Measurements from ENCODE around the gene DTNB.

DTNB gene

DNA sequence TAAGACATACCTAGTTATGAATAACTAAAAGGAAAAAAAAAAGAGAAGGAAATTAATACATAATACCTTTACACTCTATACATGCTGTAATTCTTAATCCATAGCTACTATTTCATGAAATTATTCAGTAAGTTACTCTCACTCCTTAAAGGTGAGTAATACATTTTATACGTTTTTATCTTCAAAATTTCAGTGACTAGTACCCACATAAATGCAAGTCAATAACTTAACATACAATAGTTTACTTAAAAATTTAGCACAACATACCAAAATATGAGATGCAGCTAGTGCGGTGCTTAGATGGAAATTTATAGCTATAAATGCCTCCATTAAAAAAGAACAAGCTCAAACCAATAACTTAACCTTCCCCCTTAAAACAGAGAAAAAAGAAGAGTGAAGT is 36.0 kb upstream of the DTNB start:
- TF ChIP-seq TAF1 (IDR thresholded peaks at IDR 0.05; ENCODE audit: low read depth), result no peak
- TF ChIP-seq EGR1 (IDR thresholded peaks at IDR 0.05), result no peak
- no peak for TF ChIP-seq REST (IDR thresholded peaks at IDR 0.05; ENCODE audit: low read depth)
- TF ChIP-seq, protein P1, sequence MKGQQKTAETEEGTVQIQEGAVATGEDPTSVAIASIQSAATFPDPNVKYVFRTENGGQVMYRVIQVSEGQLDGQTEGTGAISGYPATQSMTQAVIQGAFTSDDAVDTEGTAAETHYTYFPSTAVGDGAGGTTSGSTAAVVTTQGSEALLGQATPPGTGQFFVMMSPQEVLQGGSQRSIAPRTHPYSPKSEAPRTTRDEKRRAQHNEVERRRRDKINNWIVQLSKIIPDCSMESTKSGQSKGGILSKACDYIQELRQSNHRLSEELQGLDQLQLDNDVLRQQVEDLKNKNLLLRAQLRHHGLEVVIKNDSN (IDR thresholded peaks at IDR 0.05), result no peak
- no peak for TF ChIP-seq RAD21 (IDR thresholded peaks at IDR 0.05; ENCODE audit: low read depth)
- TF ChIP-seq EP300 (IDR thresholded peaks at IDR 0.05; ENCODE audit: borderline replicate concordance), result no peak

DNA sequence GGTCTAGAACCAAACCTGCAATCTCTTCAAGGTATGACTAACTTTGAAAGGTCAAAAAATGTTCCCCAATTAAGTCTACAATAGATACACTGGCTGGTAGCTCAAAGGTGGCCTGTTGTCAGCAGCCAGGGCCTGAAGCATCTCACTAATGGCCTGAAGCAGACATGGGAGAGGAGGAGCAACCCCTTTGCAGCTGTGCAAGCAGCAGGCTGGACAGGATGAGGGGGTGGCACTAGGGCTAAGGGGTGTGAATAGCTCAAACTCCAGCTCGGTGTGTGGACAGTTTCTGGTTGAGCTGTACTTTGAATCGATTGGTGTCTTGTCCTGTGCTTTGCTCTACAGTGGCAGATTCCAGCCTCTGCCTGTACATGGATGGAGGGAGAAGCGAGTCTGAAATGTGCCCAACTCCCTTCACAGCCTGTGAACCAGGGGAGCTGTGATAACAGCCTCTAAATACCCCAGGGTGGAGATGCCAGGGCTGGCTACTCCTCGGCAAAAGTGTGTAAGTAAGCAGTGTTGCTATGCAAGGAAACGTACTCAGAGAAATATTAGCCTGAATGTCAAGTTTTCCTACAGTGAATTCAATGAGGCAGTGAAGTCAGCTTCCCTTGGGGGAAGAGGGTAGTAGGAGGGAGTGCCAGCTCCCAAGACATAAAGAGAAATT is 34.7 kb upstream of the DTNB start:
- TF ChIP-seq CEBPB (IDR thresholded peaks at IDR 0.05) (no peak), TAF1 (IDR thresholded peaks at IDR 0.05; ENCODE audit: low read depth) (no peak), CREB1 (IDR thresholded peaks at IDR 0.05; ENCODE audit: low read depth) (no peak), TEAD4 (IDR thresholded peaks at IDR 0.05) (no peak), EGR1 (IDR thresholded peaks at IDR 0.05) (no peak), FOXM1 (IDR thresholded peaks at IDR 0.05; ENCODE audit: borderline replicate concordance, low read depth) (no peak), RAD21 (IDR thresholded peaks at IDR 0.05; ENCODE audit: low read depth) (no peak), NFIC (IDR thresholded peaks at IDR 0.05) (no peak), TCF12 (IDR thresholded peaks at IDR 0.05; ENCODE audit: low read depth) (no peak), MAX (IDR thresholded peaks at IDR 0.05) (no peak), EP300 (IDR thresholded peaks at IDR 0.05; ENCODE audit: borderline replicate concordance) (no peak), YY1 (IDR thresholded peaks at IDR 0.05; ENCODE audit: low read depth) (no peak)
- TF ChIP-seq, protein P1 (IDR thresholded peaks at IDR 0.05), result no peak

DNA sequence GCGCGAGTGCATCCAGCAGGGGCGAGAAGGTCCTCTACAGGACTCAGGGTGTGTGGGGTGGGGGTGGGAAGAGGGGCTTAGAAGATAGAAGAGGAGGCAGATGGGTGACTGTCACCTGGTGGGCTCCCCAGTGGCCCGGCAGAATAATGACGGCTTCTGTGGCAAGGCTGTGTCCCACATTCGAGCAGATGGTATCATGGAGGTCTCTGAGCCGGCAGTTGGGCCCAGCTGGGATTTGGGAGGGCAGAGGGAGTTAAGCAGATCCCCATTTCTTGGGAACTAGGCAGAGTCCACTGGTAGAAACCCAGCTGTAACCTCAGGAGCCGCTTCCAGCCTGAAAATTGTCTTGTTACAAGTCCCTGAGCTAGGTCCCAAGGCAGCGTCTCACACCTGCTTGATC is 28.4 kb upstream of the DTNB start:
- TF ChIP-seq, protein P1 (IDR thresholded peaks at IDR 0.05), result no peak
- no peak for TF ChIP-seq NFIC (IDR thresholded peaks at IDR 0.05)
- TF ChIP-seq FOXM1 (IDR thresholded peaks at IDR 0.05; ENCODE audit: borderline replicate concordance, low read depth), result no peak
- TF ChIP-seq EP300 (IDR thresholded peaks at IDR 0.05; ENCODE audit: borderline replicate concordance), result no peak
- TF ChIP-seq CREB1 (IDR thresholded peaks at IDR 0.05; ENCODE audit: low read depth), result no peak
- no peak for TF ChIP-seq RAD21 (IDR thresholded peaks at IDR 0.05; ENCODE audit: low read depth)
- TF ChIP-seq MAX (IDR thresholded peaks at IDR 0.05), result no peak
- TF ChIP-seq ZBTB7A (IDR thresholded peaks at IDR 0.05; ENCODE audit: low read depth), result no peak
- TF ChIP-seq REST (IDR thresholded peaks at IDR 0.05; ENCODE audit: low read depth), result no peak
- no peak for TF ChIP-seq TCF12 (IDR thresholded peaks at IDR 0.05; ENCODE audit: low read depth)
- no peak for TF ChIP-seq EGR1 (IDR thresholded peaks at IDR 0.05)
- TF ChIP-seq CEBPB (IDR thresholded peaks at IDR 0.05), result no peak

DNA sequence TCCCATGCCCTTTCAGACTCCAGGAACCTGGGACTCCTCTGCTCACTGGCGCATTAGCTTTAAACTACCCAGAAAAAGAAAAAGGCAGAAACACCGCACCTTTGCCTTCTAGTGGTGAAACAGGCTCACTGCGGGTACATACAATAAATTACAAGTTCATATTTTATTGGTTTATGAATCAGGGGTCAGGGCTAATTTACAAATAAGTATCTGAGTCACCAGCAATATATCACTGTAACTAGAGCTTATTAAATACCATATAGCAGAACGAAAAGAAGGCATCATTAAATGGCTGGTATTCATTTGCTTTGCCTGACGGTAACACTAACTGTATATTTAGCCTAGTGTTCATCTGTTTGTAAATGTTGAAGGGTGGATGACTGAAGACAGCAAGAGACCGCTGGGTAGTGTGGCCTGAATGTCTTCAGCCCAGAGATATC is 26.9 kb upstream of the DTNB start:
- TF ChIP-seq YY1 (IDR thresholded peaks at IDR 0.05; ENCODE audit: low read depth), result no peak
- peak; percentile 72 for TF ChIP-seq RAD21 (IDR thresholded peaks at IDR 0.05; ENCODE audit: low read depth)

DNA sequence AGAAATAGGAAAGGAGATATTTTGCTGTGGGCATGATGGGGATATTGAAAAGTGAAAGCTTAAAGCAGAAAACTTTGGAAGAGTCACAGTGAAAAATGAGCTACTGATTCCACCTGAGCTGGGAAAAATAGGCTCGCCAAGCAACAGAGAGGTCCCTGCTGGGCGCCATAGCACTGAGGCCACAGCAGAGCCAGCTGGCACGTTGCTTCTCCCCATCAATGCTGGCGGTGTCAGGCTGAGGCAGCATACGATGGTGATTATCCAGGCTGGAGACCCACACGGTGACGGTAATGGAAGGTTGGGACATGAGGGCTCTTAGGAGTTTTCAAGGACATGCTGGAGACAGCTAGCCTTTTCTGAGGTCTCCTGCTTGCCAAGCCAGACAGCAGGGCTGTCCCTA is 25.8 kb upstream of the DTNB start:
- TF ChIP-seq EGR1 (IDR thresholded peaks at IDR 0.05) (no peak), TAF1 (IDR thresholded peaks at IDR 0.05; ENCODE audit: low read depth) (no peak), FOXM1 (IDR thresholded peaks at IDR 0.05; ENCODE audit: borderline replicate concordance, low read depth) (no peak), EP300 (IDR thresholded peaks at IDR 0.05; ENCODE audit: borderline replicate concordance) (no peak), NFIC (IDR thresholded peaks at IDR 0.05) (no peak), CEBPB (IDR thresholded peaks at IDR 0.05) (no peak), TEAD4 (IDR thresholded peaks at IDR 0.05) (no peak), YY1 (IDR thresholded peaks at IDR 0.05; ENCODE audit: low read depth) (no peak), TCF12 (IDR thresholded peaks at IDR 0.05; ENCODE audit: low read depth) (no peak)

GRCh38 chr2:25698752-25699151 is 25.4 kb upstream of the DTNB start:
- TF ChIP-seq CEBPB (IDR thresholded peaks at IDR 0.05), result no peak
- TF ChIP-seq RAD21 (IDR thresholded peaks at IDR 0.05; ENCODE audit: low read depth), result no peak
- TF ChIP-seq YY1 (IDR thresholded peaks at IDR 0.05; ENCODE audit: low read depth), result no peak
- no peak for TF ChIP-seq TEAD4 (IDR thresholded peaks at IDR 0.05)
